Measurements from ENCODE around the gene C2CD2. TPM values are rescaled to one million over a fixed set of nuclear protein-coding genes. Genes with fewer than 3 reads are reported as not detected.

C2CD2 gene
- total and polyA plus RNA-seq, 10 of the 15 experiments (the other 5 are each of a cell fraction or from before 2014, with no cell fraction given) = 2.2 to 30.9 (median 9.9) TPM

DNA sequence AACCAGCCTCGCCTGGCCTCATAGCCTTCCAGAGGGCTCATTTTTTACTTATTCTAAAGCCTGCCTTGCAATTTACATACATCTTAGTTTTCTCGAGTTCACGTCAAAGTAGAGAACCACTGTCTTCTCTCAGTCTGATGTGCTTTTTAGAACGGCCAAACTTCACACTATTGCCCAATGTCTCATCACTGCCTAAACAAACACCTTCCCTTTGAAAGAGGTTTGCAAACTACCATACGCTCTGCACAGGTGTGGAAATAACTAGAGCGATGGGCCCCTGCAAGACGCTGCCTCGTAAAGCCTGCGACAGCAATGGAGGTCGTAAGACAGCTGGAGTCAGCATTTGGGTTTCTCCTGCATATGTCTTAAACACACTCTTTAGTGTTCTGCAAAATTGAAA lies 97.2 kb downstream of the C2CD2 start (continued):
- TF ChIP-seq ZBTB33 (IDR thresholded peaks at IDR 0.05) = no peak

DNA sequence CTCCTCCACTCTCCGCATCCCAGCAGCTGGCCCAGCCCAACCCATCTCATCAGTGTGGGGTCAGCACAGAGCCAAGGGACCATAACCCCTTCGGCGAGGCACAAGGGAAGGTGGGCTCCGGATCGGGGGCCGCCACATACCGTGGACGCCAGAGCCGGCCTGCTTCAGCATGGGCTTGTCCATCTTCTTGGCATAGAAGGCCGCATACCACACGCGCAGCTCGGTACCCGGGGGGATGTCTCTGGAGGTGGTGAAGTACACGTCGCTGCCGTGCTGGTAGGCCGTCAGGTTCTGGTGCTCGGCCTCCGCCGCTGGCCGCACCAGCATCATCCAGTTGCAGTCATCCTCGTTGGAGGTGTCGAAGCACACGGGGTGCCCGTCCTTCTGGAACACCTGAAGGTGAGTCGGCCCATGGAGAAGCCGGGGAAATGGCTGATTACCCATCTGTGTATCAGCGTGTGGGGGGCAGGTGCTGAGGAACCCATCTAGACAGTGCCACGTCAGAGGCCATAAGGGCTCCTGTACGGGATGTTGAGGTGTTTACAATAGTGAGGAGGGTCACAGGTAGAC lies 99.3 kb downstream of the C2CD2 start:
- intact Hi-C loops (cut with micrococcal nuclease; ENCODE audit: unreplicated experiment) (no loop called here), in situ Hi-C loops (cut with MboI) (no loop called here)
- no TSS peak for BruUV-seq (replicated peaks)
- no peak for TF ChIP-seq SMC3 (IDR thresholded peaks at IDR 0.05; ENCODE audit: borderline replicate concordance, low read length)
- TF ChIP-seq STAT3 (IDR thresholded peaks at IDR 0.05; ENCODE audit: low read depth, low read length) = no peak
- TF ChIP-seq TCF12 (IDR thresholded peaks at IDR 0.05; ENCODE audit: low read depth, low read length) = no peak
- TF ChIP-seq, protein P1, sequence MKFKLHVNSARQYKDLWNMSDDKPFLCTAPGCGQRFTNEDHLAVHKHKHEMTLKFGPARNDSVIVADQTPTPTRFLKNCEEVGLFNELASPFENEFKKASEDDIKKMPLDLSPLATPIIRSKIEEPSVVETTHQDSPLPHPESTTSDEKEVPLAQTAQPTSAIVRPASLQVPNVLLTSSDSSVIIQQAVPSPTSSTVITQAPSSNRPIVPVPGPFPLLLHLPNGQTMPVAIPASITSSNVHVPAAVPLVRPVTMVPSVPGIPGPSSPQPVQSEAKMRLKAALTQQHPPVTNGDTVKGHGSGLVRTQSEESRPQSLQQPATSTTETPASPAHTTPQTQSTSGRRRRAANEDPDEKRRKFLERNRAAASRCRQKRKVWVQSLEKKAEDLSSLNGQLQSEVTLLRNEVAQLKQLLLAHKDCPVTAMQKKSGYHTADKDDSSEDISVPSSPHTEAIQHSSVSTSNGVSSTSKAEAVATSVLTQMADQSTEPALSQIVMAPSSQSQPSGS (IDR thresholded peaks at IDR 0.05; ENCODE audit: low read length) = no peak
- no peak for TF ChIP-seq SMAD5 (IDR thresholded peaks at IDR 0.05; ENCODE audit: low read depth)
- POLR2A ChIA-PET = no interaction called here
- RAD21 ChIA-PET (ENCODE audit: unreplicated experiment) = no interaction called here
- Histone ChIP-seq H3K27ac (ENCODE audit: control insufficient read depth, insufficient read depth) (no peak overlapping the region), H3K9me3 (replicated peaks; ENCODE audit: control insufficient read depth, insufficient read depth, low read length) (no peaks in the 10 kb centered on the region), H3K9ac (ENCODE audit: control insufficient read depth, insufficient read depth, low read length) (no peak overlapping the region), H3K27me3 (replicated peaks in 1 of 2; ENCODE audit: control insufficient read depth in 2 of 2, insufficient read depth in 2 of 2, low read length in 1 of 2) (no peaks in the 10 kb centered on the region), H2AFZ (ENCODE audit: control insufficient read depth, low read depth, low read length) (no peak overlapping the region), H4K20me1 (ENCODE audit: control insufficient read depth, insufficient read depth) (no peaks in the 10 kb centered on the region), H3K4me3 (no peak overlapping the region), H3K4me2 (ENCODE audit: control insufficient read depth, insufficient read depth) (no peak overlapping the region), H3K79me2 (ENCODE audit: control insufficient read depth, insufficient read depth, low read length) (no peaks in the 10 kb centered on the region), H3K4me1 (ENCODE audit: control insufficient read depth, insufficient read depth, low read length) (no peaks in the 10 kb centered on the region), H3K36me3 (ENCODE audit: control insufficient read depth in 2 of 2, insufficient read depth in 2 of 2, low read length in 1 of 2) (peaks cover 26 to 33% of the 10 kb centered on the region in 2 experiments)
- no peak for DNase-seq (ENCODE audit: low read depth, low spot score)
- SMC1A ChIA-PET (ENCODE audit: uncharacterized antibody, unreplicated experiment) = interaction anchor here (1.2 kb wide), 1 partner anchor 28 kb away, joined by 4 read pairs; no protein-coding TSS in a partner anchor
- 98% methylated on average over 31 of the region's 31 CpGs for WGBS (ENCODE audit: insufficient coverage, insufficient replicate concordance, low lambda C conversion rate, missing lambda C conversion rate)
- FAIRE-seq = no peak
- no peak for ATAC-seq
- CTCF ChIA-PET = no interaction called here

Data from GM12878 (cell line).